Measurements from ENCODE around the gene PDK4. TPM values are rescaled to one million over a fixed set of nuclear protein-coding genes. Genes with fewer than 3 reads are reported as not detected.

Gene PDK4
- total and polyA plus RNA-seq, 11 donors, result 45.6 to 4,362 (median 173) TPM

- H3K9me3 ChIP-seq, result peaks cover 0 to 11% (median 0%) of the 10 kb centered on the region in 12 donors
- H3K27me3 ChIP-seq, result no peaks in the 10 kb centered on the region
- no peak overlapping the region for H3K4me3 ChIP-seq
- 64 to 98% (median 96%) methylated on average over 3 of the region's 3 CpGs for WGBS, 4 donors
- intact Hi-C loops (cut with DNase I), result loop anchor here in 1 of 10 donors (10.0 kb wide), 1 partner anchor 54 kb away; no protein-coding TSS in a partner anchor
- ATAC-seq (no peak), DNase-seq (no peak)
- H3K36me3 ChIP-seq, result no peaks in the 10 kb centered on the region
- TF ChIP-seq CTCF (IDR thresholded peaks at IDR 0.05) (no peak), POLR2A (IDR thresholded peaks at IDR 0.05) (no peak)
- peaks cover 0 to 3% (median 0%) of the 10 kb centered on the region in 12 donors for H3K4me1 ChIP-seq
- H3K27ac ChIP-seq, result no peak overlapping the region
These were observed 24.3 kb upstream of the PDK4 start for GRCh38 chr7:95620631-95621030.

GRCh38 chr7:95619921-95620320 is 23.6 kb upstream of the PDK4 start:
- H3K27me3 ChIP-seq, result no peaks in the 10 kb centered on the region
- no peak overlapping the region for H3K27ac ChIP-seq
- intact Hi-C loops (cut with DNase I), result loop anchor here in 2 of 10 donors (10.0 kb wide), 2 partner anchors 55 to 65 kb away; no protein-coding TSS in a partner anchor
- ATAC-seq (no peak), DNase-seq (no peak)
- H3K4me1 ChIP-seq, result peaks cover 0 to 3% (median 0%) of the 10 kb centered on the region in 12 donors
- no peak for TF ChIP-seq POLR2A (IDR thresholded peaks at IDR 0.05)
- no peak for TF ChIP-seq CTCF (IDR thresholded peaks at IDR 0.05)
- no peaks in the 10 kb centered on the region for H3K36me3 ChIP-seq
- no peak overlapping the region for H3K4me3 ChIP-seq
- H3K9me3 ChIP-seq, result peaks cover 0 to 18% (median under 1%) of the 10 kb centered on the region in 12 donors
- 58 to 75% (median 68%) methylated on average over 1 of the region's 1 CpG for WGBS, 4 donors

GRCh38 chr7:95619517-95619916 is 23.2 kb upstream of the PDK4 start:
- TF ChIP-seq CTCF (IDR thresholded peaks at IDR 0.05) (no peak), POLR2A (IDR thresholded peaks at IDR 0.05) (no peak)
- H3K4me3 ChIP-seq, result no peak overlapping the region
- H3K27me3 ChIP-seq, result no peaks in the 10 kb centered on the region
- DNase-seq (no peak), ATAC-seq (no peak)
- H3K36me3 ChIP-seq, result no peaks in the 10 kb centered on the region
- 91 to 94% (median 92%) methylated on average over 2 of the region's 2 CpGs for WGBS, 4 donors
- H3K27ac ChIP-seq, result no peak overlapping the region
- intact Hi-C loops (cut with DNase I), result loop anchor here in 1 of 10 donors (10.0 kb wide), 1 partner anchor 65 kb away; no protein-coding TSS in a partner anchor
- peaks cover 0 to 22% (median 5%) of the 10 kb centered on the region in 12 donors for H3K9me3 ChIP-seq
- peaks cover 0 to 3% (median 0%) of the 10 kb centered on the region in 12 donors for H3K4me1 ChIP-seq

GRCh38 chr7:95614442-95614940 is 18.2 kb upstream of the PDK4 start:
- H3K27me3 ChIP-seq, result no peaks in the 10 kb centered on the region
- no peak overlapping the region for H3K27ac ChIP-seq
- peaks cover 0 to 25% (median 11%) of the 10 kb centered on the region in 12 donors for H3K4me1 ChIP-seq
- 94 to 100% (median 99%) methylated on average over 1 of the region's 1 CpG for WGBS, 4 donors
- H3K9me3 ChIP-seq, result peaks cover 0 to 28% (median 10%) of the 10 kb centered on the region in 12 donors
- no peak for TF ChIP-seq POLR2A (IDR thresholded peaks at IDR 0.05)
- TF ChIP-seq CTCF (IDR thresholded peaks at IDR 0.05), result no peak
- no peak overlapping the region for H3K4me3 ChIP-seq
- no peak for ATAC-seq
- no peak for DNase-seq
- intact Hi-C loops (cut with DNase I), result loop anchor here in 1 of 10 donors (10.0 kb wide), 1 partner anchor 70 kb away; no protein-coding TSS in a partner anchor
- no peaks in the 10 kb centered on the region for H3K36me3 ChIP-seq

All from heart left ventricle (tissue), 16 donors.